ENCODE data around the gene VPS41. TPM values are rescaled to one million over a fixed set of nuclear protein-coding genes. Genes with fewer than 3 reads are reported as not detected.

The VPS41 gene
- total RNA-seq, 1 experiment from 2014 or later = 27.1 TPM

- DNase-seq (ENCODE audit: low spot score) = no peak
- in situ Hi-C loops (cut with HindIII; ENCODE audit: low sequenced_read_pairs) = no loop called here
Observed at GRCh38 chr7:38916396-38916795, 7.4 kb upstream of the VPS41 start.

DNA sequence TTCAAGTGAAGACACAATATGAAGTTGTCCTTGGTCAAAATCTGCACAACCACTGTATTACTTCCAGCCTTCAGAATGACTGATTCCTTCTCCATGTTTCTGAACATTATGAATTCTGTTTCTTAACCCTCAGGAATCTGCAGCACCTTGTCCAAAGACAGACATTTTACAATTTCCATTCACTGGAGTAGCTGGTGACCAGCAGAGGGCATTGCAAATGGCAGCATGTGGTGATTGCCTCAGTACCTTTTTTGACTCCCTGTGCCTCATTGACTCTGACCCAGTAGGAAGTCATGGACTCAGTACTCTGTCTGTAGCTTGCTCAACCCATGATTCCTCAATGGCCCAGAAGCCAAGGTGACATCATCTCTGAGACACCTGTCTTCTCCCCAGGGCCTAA is 879 bp upstream of the VPS41 start:
- in situ Hi-C loops (cut with HindIII; ENCODE audit: low sequenced_read_pairs) = no loop called here
- DNase-seq (ENCODE audit: low spot score) = no peak

DNA sequence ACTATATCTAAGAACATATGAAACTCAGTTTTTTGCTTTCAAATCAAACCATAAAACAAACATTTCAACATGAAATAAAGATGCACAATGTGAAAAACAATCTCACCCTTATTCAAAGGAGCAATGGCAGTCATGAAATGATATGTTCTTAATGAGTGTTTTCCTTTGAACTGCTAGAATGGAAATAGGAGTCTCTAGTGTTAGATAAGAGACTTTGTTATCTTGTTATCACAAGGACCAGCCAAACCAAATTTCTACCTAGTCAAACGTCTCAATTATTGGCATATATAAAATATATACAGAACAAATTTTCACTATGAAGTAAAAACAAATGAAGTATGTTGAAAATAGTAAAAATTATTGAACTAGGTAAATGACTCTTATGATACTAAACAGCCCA is 1.2 kb downstream of the VPS41 start:
- DNase-seq (ENCODE audit: low spot score) = no peak
- in situ Hi-C loops (cut with HindIII; ENCODE audit: low sequenced_read_pairs) = no loop called here

- in situ Hi-C loops (cut with HindIII; ENCODE audit: low sequenced_read_pairs) = no loop called here
- DNase-seq (ENCODE audit: low spot score) = no peak
Observed at GRCh38 chr7:38907066-38907465, 1.9 kb downstream of the VPS41 start.

- DNase-seq (ENCODE audit: low spot score) = no peak
- in situ Hi-C loops (cut with HindIII; ENCODE audit: low sequenced_read_pairs) = no loop called here
Observed at GRCh38 chr7:38905056-38905759, 3.8 kb downstream of the VPS41 start.

DNA sequence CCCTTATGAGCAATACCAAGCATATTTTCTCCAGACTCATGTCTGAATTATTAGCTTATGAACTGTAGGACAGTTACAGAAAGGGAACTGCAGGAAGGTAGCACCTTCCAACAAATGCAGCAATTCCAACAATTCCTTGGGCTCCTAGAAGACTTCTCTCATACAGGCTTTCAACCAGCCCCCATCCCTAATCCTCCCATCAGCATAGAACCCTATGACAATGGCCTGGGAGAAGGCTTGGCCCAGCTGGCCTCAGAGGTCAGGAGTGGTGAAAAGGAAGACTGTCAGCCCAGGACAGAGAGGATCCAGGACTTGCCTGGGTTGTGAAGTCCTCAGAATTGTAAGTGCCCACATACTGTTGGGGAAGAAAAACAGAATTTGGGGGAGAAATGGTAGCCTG is 5.9 kb downstream of the VPS41 start:
- no peak for DNase-seq (ENCODE audit: low spot score)
- in situ Hi-C loops (cut with HindIII; ENCODE audit: low sequenced_read_pairs) = no loop called here

- no peak for DNase-seq (ENCODE audit: low spot score)
- in situ Hi-C loops (cut with HindIII; ENCODE audit: low sequenced_read_pairs) = no loop called here
Observed at GRCh38 chr7:38902449-38902848, 6.5 kb downstream of the VPS41 start.

DNA sequence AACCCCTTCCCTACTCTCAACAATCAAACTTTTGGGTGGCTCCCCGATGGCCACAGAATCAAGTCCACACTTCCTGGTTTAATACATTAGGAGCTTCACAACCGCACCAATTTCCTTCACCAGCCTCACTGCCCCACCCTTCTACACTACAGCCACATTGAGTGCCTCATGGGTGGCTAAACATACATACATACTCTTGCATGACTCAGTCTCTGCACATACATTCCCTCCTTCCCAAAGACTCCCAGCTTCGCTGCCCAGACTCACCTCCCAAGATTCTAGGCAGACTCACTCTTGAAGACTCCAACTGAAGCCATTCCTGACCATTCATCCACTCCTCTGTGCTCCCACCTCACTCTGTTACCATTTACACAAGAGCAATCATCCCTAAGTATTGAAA is 15.9 kb downstream of the VPS41 start:
- no peak for DNase-seq (ENCODE audit: low spot score)
- in situ Hi-C loops (cut with HindIII; ENCODE audit: low sequenced_read_pairs) = no loop called here

DNA sequence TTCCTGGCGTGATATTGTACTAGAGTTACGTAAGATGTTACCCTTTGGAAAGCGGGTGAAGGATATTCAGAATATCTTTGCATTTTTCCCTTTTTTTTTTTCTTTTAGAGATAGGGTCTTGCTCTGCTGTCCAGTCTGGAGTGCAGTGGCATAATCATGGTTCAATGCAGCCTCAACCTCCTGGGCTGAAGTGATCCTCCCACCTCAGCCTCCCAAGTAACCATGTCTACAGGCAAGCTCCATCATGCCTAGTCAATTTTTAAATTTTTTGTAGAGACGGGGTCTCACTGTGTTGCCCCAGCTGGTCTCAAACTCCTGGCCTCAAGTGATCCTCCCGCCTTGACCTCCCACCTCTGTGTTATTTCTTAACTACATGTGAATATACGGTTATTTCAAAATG is 18.4 kb downstream of the VPS41 start:
- in situ Hi-C loops (cut with HindIII; ENCODE audit: low sequenced_read_pairs) = no loop called here
- no peak for DNase-seq (ENCODE audit: low spot score)

- in situ Hi-C loops (cut with HindIII; ENCODE audit: low sequenced_read_pairs) = no loop called here
- DNase-seq (ENCODE audit: low spot score) = no peak
Observed at GRCh38 chr7:38889872-38890432, 19.0 kb downstream of the VPS41 start.

DNA sequence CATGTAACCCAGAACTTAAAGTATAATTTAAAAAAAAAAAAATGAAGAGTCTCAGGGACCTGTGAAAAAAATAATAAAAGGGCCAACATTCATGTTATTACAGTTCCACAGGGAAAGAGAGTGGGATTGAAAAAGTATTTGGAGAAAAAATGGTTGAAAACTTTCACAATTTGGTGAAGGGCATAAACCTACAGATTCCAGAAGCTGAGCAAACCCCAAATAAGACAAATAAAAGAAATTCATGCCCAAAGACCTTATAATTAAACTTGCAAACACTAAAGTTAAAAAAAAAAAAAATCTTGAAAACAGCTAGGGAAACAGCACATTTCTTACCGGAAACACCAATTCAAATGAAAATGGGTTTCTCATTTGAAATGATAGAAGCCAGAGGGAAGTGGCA is 19.9 kb downstream of the VPS41 start:
- in situ Hi-C loops (cut with HindIII; ENCODE audit: low sequenced_read_pairs) = no loop called here

DNA sequence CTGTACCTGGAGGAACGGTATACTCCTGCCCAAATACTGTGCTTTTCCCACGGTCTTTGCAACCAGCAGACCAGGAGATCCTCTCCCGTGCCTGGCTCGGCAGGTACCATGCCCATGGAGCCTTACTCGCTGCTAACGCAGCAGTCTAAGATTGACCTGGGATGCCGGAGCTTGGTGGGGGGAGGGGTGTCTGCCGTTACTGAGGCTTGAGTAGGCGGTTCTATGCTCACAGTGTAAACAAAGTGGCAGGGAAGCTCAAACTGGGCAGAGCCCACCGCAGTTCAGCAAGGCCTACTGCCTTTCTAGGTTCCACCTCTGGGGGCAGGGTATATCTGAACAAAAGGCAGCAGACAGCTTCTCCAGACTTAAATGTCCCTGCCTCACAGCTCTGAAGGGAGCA is 22.7 kb downstream of the VPS41 start:
- in situ Hi-C loops (cut with HindIII; ENCODE audit: low sequenced_read_pairs) = no loop called here
- DNase-seq (ENCODE audit: low spot score) = no peak

More for the DNA sequence above, 19.9 kb downstream of the VPS41 start:
- no peak for DNase-seq (ENCODE audit: low spot score)

- no peak for DNase-seq (ENCODE audit: low spot score)
- in situ Hi-C loops (cut with HindIII; ENCODE audit: low sequenced_read_pairs) = no loop called here
Observed at GRCh38 chr7:38883706-38884105, 25.3 kb downstream of the VPS41 start.

DNA sequence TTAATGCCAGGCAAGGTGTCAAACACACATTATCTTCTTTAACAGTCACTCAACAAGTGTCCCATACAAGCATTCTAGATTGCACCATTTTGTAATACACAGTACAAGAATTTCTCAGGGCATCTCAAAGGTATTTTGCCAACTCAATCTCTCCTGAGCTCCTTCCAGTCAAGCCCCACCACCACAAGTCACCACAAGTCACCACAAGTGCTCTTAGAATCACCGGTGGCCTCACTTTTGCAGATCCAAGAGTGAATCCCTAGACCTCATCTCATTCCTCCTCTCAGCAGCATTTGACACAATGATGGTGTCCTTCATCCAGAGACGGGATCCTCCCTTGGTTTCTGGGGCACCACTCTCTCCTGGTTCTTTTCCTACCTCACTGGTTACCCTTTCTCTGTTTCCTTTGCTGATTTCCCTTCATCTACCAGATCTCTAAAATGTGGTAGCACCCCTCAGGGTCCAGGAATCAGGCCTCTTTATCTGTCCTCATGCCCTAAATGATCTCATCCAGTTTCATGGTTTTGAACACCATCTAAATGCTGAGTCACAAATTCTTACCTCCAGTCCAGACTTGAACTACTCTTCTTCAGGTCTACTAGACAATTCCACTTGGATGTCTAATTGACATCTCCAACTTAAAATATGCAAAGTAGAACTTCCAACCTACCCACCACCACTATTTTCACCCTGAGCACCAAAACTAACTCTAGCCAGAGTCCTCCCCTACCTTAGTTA is 26.9 kb downstream of the VPS41 start:
- in situ Hi-C loops (cut with HindIII; ENCODE audit: low sequenced_read_pairs) = no loop called here
- no peak for DNase-seq (ENCODE audit: low spot score)

DNA sequence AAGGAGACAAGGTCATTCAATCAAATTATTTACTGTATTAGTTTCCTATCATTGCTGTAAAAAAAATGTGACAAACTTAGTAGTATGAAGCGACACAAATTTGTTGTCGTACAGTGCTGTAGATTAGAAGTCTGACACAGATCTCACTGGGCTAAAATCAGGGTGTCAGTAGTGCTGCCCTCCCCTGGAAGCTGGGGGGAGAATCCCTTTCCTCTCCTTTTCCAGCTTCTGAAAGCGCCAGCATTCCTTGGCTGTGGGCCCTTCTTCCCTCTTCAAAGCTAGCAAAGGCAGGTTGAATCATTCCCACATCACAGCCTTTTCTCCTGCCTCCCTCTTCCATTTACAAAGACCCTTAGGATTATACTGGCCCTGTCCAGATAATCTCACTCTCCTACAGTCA is 28.0 kb downstream of the VPS41 start:
- in situ Hi-C loops (cut with HindIII; ENCODE audit: low sequenced_read_pairs) = no loop called here
- no peak for DNase-seq (ENCODE audit: low spot score)

DNA sequence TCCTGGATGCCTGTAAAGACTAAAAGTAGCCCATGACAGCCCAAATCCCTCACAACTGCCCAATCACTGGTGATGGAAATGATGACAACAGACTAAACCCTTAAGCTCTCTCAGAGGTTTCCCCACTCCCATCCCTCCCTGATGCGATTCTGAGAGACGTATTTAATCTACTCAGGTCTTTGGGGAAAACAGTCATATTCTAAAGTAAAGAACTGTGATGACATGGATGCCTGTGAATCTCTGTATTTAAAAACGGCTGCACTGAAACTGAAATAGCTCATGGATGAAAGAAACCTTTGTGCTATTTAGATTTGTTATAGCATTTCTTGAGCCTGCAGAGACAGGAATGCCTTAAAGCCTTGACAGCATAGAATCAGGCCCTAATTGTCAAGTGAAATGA is 28.5 kb downstream of the VPS41 start:
- no peak for DNase-seq (ENCODE audit: low spot score)
- in situ Hi-C loops (cut with HindIII; ENCODE audit: low sequenced_read_pairs) = no loop called here

- in situ Hi-C loops (cut with HindIII; ENCODE audit: low sequenced_read_pairs) = no loop called here
Observed at GRCh38 chr7:38880035-38880434, 29.0 kb downstream of the VPS41 start.

GRCh38 chr7:38878694-38879457 is 30.1 kb downstream of the VPS41 start:
- in situ Hi-C loops (cut with HindIII; ENCODE audit: low sequenced_read_pairs) = no loop called here
- no peak for DNase-seq (ENCODE audit: low spot score)

More at GRCh38 chr7:38880035-38880434, 29.0 kb downstream of the VPS41 start:
- no peak for DNase-seq (ENCODE audit: low spot score)

- no peak for DNase-seq (ENCODE audit: low spot score)
- in situ Hi-C loops (cut with HindIII; ENCODE audit: low sequenced_read_pairs) = no loop called here
Observed at GRCh38 chr7:38873433-38873832, 35.6 kb downstream of the VPS41 start.

GRCh38 chr7:38872202-38872601 is 36.8 kb downstream of the VPS41 start:
- no peak for DNase-seq (ENCODE audit: low spot score)
- in situ Hi-C loops (cut with HindIII; ENCODE audit: low sequenced_read_pairs) = no loop called here
